ENCODE data around the gene SLC25A30. TPM values are rescaled to one million over a fixed set of nuclear protein-coding genes. Genes with fewer than 3 reads are reported as not detected.
A peak's percentile ranks its signal among the peaks of the same experiment; 100 is the strongest.
"Not testable (repeated sequence)": the region's sequence is repeated elsewhere in the genome, so short reads cannot be mapped to it uniquely, and the experiment has no call there.

Gene SLC25A30
- total RNA-seq, 1 experiment from 2014 or later, result 6.3 TPM

DNA sequence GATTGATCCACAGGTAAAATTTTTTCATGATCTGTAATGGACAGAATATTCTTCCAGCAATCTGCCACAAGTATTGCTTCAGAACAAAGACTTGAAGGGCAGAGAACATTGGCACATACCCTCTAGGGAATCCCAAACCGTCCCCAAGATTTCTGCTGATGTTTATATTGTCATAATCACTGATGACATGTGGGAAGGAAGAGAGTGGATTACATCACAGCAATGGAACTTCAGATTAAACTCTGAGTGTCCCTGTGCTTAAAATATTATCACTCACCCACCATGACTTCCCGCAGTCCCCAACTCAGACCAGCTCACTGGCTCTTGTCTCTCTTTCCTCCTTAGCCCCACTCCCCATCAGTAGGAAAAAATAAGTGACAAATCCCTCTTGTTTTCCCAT, 68.7 kb downstream of the SLC25A30 start:
- no peaks in the 10 kb centered on the region for H3K27me3 ChIP-seq (ENCODE audit: insufficient read depth, low read length)
- H3T11ph ChIP-seq (ENCODE audit: low read length), result no peak overlapping the region
- H2BK5ac ChIP-seq (ENCODE audit: insufficient read length, low read length), result no peak overlapping the region
- H3K4ac ChIP-seq (ENCODE audit: low read depth, low read length), result no peak overlapping the region
- H4K5ac ChIP-seq (ENCODE audit: insufficient read length, low read depth, low read length), result no peak overlapping the region
- no peak overlapping the region for H3K18ac ChIP-seq (ENCODE audit: insufficient read length, low read depth, low read length)
- no peaks in the 10 kb centered on the region for H3K4me1 ChIP-seq (ENCODE audit: insufficient read depth, low read length)
- no peak overlapping the region for H4K91ac ChIP-seq (ENCODE audit: insufficient read length, low read depth, low read length)
- no peaks in the 10 kb centered on the region for H3K23me2 ChIP-seq (ENCODE audit: insufficient read length, low read depth, low read length, poor library complexity, severe bottlenecking)
- no peak overlapping the region for H2BK20ac ChIP-seq (ENCODE audit: low read depth, low read length, poor library complexity, severe bottlenecking)
- no peak overlapping the region for H2BK120ac ChIP-seq (ENCODE audit: low read depth, low read length, poor library complexity, severe bottlenecking)
- Mint-ChIP-seq H3K36me3 (ENCODE audit: insufficient read depth in 1 of 3, low read depth in 3 of 3) (peaks cover 22 to 65% (median 61%) of the 10 kb centered on the region in 3 experiments), H3K27ac (peak overlapping the region in 1 of 3 experiments; percentile 37; a peak in 3 of 7 replicates), H3K4me1 (no peaks in the 10 kb centered on the region), H3K4me3 (no peak overlapping the region), H3K27me3 (ENCODE audit: low read depth) (no peaks in the 10 kb centered on the region), H3K9me3 (no peaks in the 10 kb centered on the region)
- H2AK5ac ChIP-seq (ENCODE audit: insufficient read length, low read length), result no peak overlapping the region
- no peak overlapping the region for H2BK15ac ChIP-seq (ENCODE audit: low read depth, low read length)
- H4K20me1 ChIP-seq (ENCODE audit: control insufficient read depth, insufficient read depth, insufficient read length), result no peaks in the 10 kb centered on the region
- no CpG with 5 or more reads among the region's 2 CpGs for WGBS (ENCODE audit: extremely low coverage, insufficient read length, low lambda C conversion rate)
- no peak overlapping the region for H3K14ac ChIP-seq (ENCODE audit: insufficient read depth, low read length)
- no peak overlapping the region for H3K27ac ChIP-seq (ENCODE audit: insufficient read length, low read depth, low read length)
- H4K8ac ChIP-seq (replicated peaks; ENCODE audit: insufficient read length, low read depth, low read length), result no peak overlapping the region
- no peak overlapping the region for H2AFZ ChIP-seq (ENCODE audit: low read length)
- TF ChIP-seq, protein P1, sequence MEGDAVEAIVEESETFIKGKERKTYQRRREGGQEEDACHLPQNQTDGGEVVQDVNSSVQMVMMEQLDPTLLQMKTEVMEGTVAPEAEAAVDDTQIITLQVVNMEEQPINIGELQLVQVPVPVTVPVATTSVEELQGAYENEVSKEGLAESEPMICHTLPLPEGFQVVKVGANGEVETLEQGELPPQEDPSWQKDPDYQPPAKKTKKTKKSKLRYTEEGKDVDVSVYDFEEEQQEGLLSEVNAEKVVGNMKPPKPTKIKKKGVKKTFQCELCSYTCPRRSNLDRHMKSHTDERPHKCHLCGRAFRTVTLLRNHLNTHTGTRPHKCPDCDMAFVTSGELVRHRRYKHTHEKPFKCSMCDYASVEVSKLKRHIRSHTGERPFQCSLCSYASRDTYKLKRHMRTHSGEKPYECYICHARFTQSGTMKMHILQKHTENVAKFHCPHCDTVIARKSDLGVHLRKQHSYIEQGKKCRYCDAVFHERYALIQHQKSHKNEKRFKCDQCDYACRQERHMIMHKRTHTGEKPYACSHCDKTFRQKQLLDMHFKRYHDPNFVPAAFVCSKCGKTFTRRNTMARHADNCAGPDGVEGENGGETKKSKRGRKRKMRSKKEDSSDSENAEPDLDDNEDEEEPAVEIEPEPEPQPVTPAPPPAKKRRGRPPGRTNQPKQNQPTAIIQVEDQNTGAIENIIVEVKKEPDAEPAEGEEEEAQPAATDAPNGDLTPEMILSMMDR (conservative IDR thresholded peaks at IDR 0.05), result no peak
- no peak overlapping the region for H3K23ac ChIP-seq (ENCODE audit: insufficient read length, low read depth, low read length)
- no peaks in the 10 kb centered on the region for H3K9me3 ChIP-seq (ENCODE audit: control insufficient read depth, low read depth, low read length)
- no peak overlapping the region for H3K56ac ChIP-seq (ENCODE audit: insufficient read length, low read depth, low read length)
- no peaks in the 10 kb centered on the region for H3K79me1 ChIP-seq (ENCODE audit: insufficient read depth, low read depth, low read length, poor library complexity, severe bottlenecking)
- no peaks in the 10 kb centered on the region for H3K79me2 ChIP-seq (ENCODE audit: insufficient read depth, low read length)
- H2BK12ac ChIP-seq (ENCODE audit: insufficient read length, low read depth, low read length), result no peak overlapping the region
- no peak overlapping the region for H3K4me2 ChIP-seq (ENCODE audit: insufficient read depth, insufficient read length, low read length)
- H3K9ac ChIP-seq (ENCODE audit: extremely low read depth, insufficient read length, low read length), result no peak overlapping the region
- no peak for DNase-seq

DNA sequence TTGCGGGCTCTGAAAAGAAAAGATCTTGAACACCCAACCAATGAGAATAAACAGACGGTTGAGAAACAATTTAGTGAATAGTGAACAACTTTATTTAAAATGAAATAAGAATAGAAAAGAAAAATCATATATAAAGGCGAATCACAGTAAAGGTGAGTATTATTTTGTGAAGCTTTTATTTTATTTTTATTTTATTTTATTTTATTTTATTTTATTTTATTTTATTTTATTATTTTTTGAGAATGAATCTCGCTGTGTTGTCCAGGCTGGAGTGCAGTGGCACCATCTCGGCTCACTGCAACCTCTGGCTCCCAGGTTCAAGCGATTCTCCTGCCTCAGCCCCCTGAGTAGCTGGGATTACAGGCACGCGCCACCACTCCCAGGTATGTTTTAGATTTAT, 74.1 kb downstream of the SLC25A30 start:
- H3K4ac ChIP-seq (ENCODE audit: low read depth, low read length); H2BK5ac ChIP-seq (ENCODE audit: insufficient read length, low read length); DNase-seq; H4K5ac ChIP-seq (ENCODE audit: insufficient read length, low read depth, low read length); H3K4me2 ChIP-seq (ENCODE audit: insufficient read depth, insufficient read length, low read length); H3K79me2 ChIP-seq (ENCODE audit: insufficient read depth, low read length); H3K27ac Mint-ChIP-seq; H2AFZ ChIP-seq (ENCODE audit: low read length); H3K14ac ChIP-seq (ENCODE audit: insufficient read depth, low read length); H3K4me1 ChIP-seq (ENCODE audit: insufficient read depth, low read length); H4K91ac ChIP-seq (ENCODE audit: insufficient read length, low read depth, low read length); H3K27me3 ChIP-seq (ENCODE audit: insufficient read depth, low read length); H4K20me1 ChIP-seq (ENCODE audit: control insufficient read depth, insufficient read depth, insufficient read length); H3K9ac ChIP-seq (ENCODE audit: extremely low read depth, insufficient read length, low read length); H3K18ac ChIP-seq (ENCODE audit: insufficient read length, low read depth, low read length); H3K9me3 ChIP-seq (ENCODE audit: control insufficient read depth, low read depth, low read length); H3T11ph ChIP-seq (ENCODE audit: low read length); H4K8ac ChIP-seq (replicated peaks; ENCODE audit: insufficient read length, low read depth, low read length); H2BK15ac ChIP-seq (ENCODE audit: low read depth, low read length); H3K27me3 Mint-ChIP-seq (ENCODE audit: low read depth); H2BK12ac ChIP-seq (ENCODE audit: insufficient read length, low read depth, low read length); H3K27ac ChIP-seq (ENCODE audit: insufficient read length, low read depth, low read length); H2AK5ac ChIP-seq (ENCODE audit: insufficient read length, low read length); H3K56ac ChIP-seq (ENCODE audit: insufficient read length, low read depth, low read length); H3K79me1 ChIP-seq (ENCODE audit: insufficient read depth, low read depth, low read length, poor library complexity, severe bottlenecking); H3K23ac ChIP-seq (ENCODE audit: insufficient read length, low read depth, low read length); H2BK120ac ChIP-seq (ENCODE audit: low read depth, low read length, poor library complexity, severe bottlenecking); H3K9me3 Mint-ChIP-seq; H2BK20ac ChIP-seq (ENCODE audit: low read depth, low read length, poor library complexity, severe bottlenecking): not testable (repeated sequence)
- H3K4me3 Mint-ChIP-seq, result peak overlapping the region in 1 of 2 experiments; percentile 0; a peak in 1 of 5 replicates
- WGBS (ENCODE audit: extremely low coverage, insufficient read length, low lambda C conversion rate), result no CpG with 5 or more reads among the region's 8 CpGs
- H3K23me2 ChIP-seq (ENCODE audit: insufficient read length, low read depth, low read length, poor library complexity, severe bottlenecking), result peaks cover 12% of the 10 kb centered on the region
- peaks cover 26 to 56% (median 50%) of the 10 kb centered on the region in 3 experiments for H3K36me3 Mint-ChIP-seq (ENCODE audit: insufficient read depth in 1 of 3, low read depth in 3 of 3)
- peaks cover 1 to 15% of the 10 kb centered on the region in 2 experiments for H3K4me1 Mint-ChIP-seq
